Muscle layer of duodenum (tissue), 2 donors: ENCODE data around the gene RPS18.

Experiments
- H3K27ac ChIP-seq: one replicate; pipeline ENCODE4 v1.7.0; 2013; ENCODE audit warnings: mild to moderate bottlenecking, low read length
- H3K27me3 ChIP-seq: one replicate; pipeline ENCODE4 v1.7.0; 2013; ENCODE audit warnings: low read depth, mild to moderate bottlenecking, control low read depth, low read length
- H3K36me3 ChIP-seq, 2 donors: one replicate each; pipeline ENCODE4 v1.7.0; 2013; ENCODE audit warnings: low read length in 2 of 2, control low read depth in 1 of 2, mild to moderate bottlenecking in 1 of 2; ENCODE audit not compliant: insufficient read depth in 2 of 2, control insufficient read depth in 1 of 2
- H3K4me1 ChIP-seq, 2 donors: one replicate each; pipeline ENCODE4 v1.7.0; 2013; ENCODE audit warnings: low read length in 2 of 2, mild to moderate bottlenecking in 2 of 2, control low read depth in 1 of 2, moderate library complexity in 1 of 2; ENCODE audit not compliant: insufficient read depth in 2 of 2, control insufficient read depth in 1 of 2
- H3K4me3 ChIP-seq, 2 donors: one replicate each; pipeline ENCODE4 v1.7.0; 2013; ENCODE audit warnings: low read length in 2 of 2, low read depth in 1 of 2, mild to moderate bottlenecking in 1 of 2
- H3K9me3 ChIP-seq, 2 donors: one replicate each; pipeline ENCODE4 v1.7.0; 2013; ENCODE audit warnings: low read length in 2 of 2, control low read depth in 1 of 2, mild to moderate bottlenecking in 1 of 2; ENCODE audit not compliant: control insufficient read depth in 1 of 2
- donor health status: healthy.

Gene RPS18

DNA sequence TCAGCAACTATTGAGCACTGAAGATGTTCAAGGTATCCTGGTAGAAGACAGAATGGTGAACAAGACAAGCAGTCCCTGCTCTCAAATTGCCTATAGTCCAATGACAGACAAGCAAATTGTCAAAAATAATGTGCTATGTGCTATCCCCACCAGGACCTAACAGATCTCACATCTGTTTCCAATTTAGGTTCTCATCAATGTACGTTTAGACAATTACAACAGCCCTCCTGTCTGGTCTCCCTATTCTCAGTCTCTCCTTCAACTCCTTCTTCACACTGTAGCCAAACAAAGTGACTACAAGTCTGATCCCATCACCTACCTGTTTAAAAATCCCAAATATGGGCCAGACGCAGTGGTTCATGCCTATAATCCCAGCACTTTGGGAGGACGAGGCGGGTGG is 34.5 kb downstream of the RPS18 start:
- Histone ChIP-seq H3K4me3 (no peak overlapping the region), H3K4me1 (peaks cover 0 to 8% of the 10 kb centered on the region in 2 donors), H3K27me3 (no peaks in the 10 kb centered on the region), H3K9me3 (no peaks in the 10 kb centered on the region), H3K36me3 (peaks cover 12 to 29% of the 10 kb centered on the region in 2 donors), H3K27ac (no peak overlapping the region)

DNA sequence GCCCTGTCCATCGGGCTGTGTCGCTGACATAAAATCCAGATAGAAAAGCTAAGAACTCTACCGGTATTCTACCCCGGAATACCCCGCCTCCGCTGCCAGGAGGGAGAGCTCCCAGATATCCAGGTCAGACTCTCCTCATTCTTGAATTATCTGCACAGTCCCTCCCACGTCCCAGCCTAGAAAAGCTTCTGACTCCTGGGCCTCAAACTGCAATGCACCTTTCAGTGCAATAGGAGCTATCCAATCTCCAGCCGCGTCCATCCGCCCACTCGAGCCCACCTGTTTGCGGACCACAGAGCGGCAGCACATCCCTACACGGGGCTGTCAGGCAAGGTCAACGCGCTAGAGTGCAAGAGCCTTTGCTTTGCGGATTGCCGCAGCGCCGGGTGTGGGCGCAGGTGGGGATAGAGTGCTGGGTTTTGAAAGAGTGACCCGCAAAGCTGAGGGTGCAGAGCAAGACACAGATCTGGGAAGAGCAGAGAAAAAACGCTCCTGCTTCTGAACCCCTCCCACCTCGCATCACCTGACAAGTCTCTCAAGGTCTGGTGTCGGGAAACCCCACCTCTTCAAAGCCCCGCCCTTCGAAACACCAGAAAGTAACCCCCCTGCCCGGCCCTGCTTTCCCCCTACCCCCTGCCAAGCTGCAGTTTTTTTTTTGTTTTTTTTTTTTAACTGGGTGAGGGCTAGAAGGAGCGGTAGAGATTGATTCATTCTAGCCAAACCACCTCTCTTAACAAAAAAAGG is 40.7 kb downstream of the RPS18 start:
- Histone ChIP-seq H3K27me3 (no peaks in the 10 kb centered on the region), H3K4me1 (peaks cover 5 to 37% of the 10 kb centered on the region in 2 donors), H3K27ac (peak overlapping the region; percentile 96), H3K36me3 (no peaks in the 10 kb centered on the region), H3K4me3 (peak overlapping the region; percentile 92 to 95), H3K9me3 (no peaks in the 10 kb centered on the region)

DNA sequence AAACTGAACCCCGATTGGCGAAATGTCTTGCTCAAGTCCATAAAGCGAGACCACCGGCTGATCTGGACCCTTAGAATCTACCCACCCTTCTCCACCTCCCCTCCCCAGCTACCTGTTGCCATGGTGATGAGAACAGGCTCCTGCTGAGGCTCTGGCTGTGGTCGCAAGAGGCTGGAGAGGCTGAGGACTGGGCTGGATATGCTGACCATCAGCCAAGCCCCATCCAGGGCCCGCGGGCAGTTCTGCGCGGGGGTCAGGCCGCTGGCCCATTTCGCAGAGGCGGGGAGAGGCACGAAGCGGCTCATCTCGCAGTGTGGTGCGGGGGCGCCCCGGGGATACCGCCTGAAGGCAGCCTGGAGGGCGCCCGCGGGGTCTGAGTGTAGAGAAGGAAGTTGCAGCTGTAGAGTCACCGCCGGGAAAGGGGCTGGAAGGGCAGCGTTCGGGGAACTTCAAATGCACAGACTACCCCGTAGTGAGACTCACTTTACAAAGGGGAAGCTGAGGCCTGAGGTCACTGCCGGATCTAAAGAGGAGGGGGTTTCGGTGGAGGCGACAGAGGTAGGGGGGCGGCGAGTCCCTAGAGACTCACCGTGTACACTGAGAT is 41.3 kb downstream of the RPS18 start:
- H3K36me3 ChIP-seq, result no peaks in the 10 kb centered on the region
- H3K4me3 ChIP-seq, result peak overlapping the region; percentile 92 to 95
- peak overlapping the region; percentile 96 for H3K27ac ChIP-seq
- H3K4me1 ChIP-seq, result peaks cover 5 to 39% of the 10 kb centered on the region in 2 donors
- H3K9me3 ChIP-seq, result no peaks in the 10 kb centered on the region
- no peaks in the 10 kb centered on the region for H3K27me3 ChIP-seq

DNA sequence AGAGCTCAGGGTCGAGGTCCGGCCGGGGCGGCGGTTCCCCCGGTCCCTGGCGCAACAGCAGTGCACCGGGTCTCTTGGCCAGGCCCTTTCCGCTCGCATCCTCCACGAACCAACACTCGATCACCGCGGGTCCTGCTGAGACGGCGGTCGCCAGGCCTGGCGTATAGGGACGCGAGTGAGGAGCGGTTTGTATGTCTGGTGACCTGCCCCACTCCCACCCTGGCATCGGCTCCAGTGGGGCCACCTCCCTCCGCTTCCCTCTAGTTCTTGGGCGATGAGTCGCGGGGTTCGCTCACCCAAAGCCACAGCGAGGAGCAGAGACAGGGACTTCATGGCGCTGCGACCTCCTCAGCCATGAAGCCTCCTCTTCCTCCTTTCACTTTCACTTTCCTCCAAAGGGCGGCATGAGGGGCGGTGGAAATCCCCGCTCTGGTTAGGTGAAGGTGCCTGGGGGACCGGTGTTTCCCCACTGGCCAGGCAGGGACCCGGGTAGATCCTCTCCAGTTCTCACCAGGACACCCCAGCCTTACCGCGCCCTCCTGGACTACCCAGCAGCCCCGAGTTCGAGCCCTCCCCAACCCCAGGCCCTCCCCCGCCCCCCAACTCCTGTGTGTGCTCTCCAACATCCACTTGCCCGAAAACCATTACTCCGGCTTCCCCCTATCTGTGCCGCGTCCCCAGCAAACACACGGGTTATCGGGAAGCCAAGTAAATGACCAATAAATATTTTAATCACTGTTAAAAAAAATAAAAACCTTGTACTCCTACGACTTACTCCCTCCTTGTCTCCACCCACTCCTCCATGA is 42.0 kb downstream of the RPS18 start, which contains the start of gene TAPBP:
Gene TAPBP (minus strand): TSS at position 370 of the 806 bp plus-strand sequence. CDS start 37 bp downstream, at position 333.
- H3K4me1 ChIP-seq, result peaks cover 11 to 46% of the 10 kb centered on the region in 2 donors
- peaks cover 0 to 6% of the 10 kb centered on the region in 2 donors for H3K36me3 ChIP-seq
- peak within 1 kb of the TSS; percentile 92 to 95 for H3K4me3 ChIP-seq
- peak within 1 kb of the TSS; percentile 96 for H3K27ac ChIP-seq
- H3K9me3 ChIP-seq, result no peaks in the 10 kb centered on the region
- no peaks in the 10 kb centered on the region for H3K27me3 ChIP-seq

GRCh38 chr6:33314515-33314942 is 42.7 kb downstream of the RPS18 start:
- Histone ChIP-seq H3K9me3 (no peaks in the 10 kb centered on the region), H3K4me1 (peaks cover 12 to 47% of the 10 kb centered on the region in 2 donors), H3K36me3 (peaks cover 5 to 13% of the 10 kb centered on the region in 2 donors), H3K27ac (peak overlapping the region; percentile 96), H3K4me3 (peak overlapping the region; percentile 92 to 95), H3K27me3 (no peaks in the 10 kb centered on the region)

DNA sequence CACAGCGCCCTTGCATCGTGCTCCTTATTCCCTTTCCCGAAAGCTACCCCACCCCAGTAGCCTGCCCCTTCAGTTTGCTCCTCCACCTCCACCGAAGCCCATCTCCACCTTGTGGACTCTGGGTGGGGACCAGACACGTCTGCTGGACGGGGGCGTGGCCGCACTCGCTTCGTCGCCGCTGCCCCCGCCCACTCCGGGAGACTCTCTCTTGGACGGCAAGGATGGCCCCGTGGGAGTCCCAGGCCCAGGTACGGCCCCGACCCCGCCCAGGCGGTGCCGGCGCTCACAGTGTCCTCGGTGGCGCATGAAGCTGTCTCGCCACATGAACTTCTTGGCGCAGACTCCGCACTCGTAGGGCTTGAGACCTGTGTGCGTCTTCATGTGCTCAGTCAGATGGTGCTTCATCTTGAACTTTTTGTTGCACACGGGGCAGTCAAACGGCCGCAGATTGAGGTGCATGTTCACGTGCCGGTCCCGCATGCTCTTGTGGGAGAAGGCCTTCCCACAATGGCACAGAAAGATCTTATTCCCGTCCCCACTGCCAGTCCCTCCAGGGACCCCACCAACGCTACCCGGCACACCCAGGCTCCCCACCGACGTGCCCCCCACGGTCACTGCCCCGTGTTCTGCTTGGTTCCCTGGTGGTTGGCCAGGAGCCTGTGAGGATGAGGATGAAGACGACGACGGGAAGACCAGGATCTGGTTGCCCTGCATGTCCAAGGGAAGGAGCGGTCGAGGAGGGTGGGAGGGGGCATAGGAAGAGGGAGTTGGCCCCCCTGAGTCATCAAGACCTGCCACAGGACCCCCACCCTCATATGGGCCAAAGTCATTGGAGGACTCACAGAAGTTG is 43.3 kb downstream of the RPS18 start:
- Histone ChIP-seq H3K27me3 (no peaks in the 10 kb centered on the region), H3K4me1 (peaks cover 12 to 50% of the 10 kb centered on the region in 2 donors), H3K9me3 (no peaks in the 10 kb centered on the region), H3K27ac (peak overlapping the region; percentile 96), H3K4me3 (peak overlapping the region; percentile 92 to 95), H3K36me3 (peaks cover 11 to 19% of the 10 kb centered on the region in 2 donors)

- Histone ChIP-seq H3K4me3 (no peak overlapping the region), H3K27ac (no peak overlapping the region)
Observed at GRCh38 chr6:33315793-33316602, 44.1 kb downstream of the RPS18 start.

DNA sequence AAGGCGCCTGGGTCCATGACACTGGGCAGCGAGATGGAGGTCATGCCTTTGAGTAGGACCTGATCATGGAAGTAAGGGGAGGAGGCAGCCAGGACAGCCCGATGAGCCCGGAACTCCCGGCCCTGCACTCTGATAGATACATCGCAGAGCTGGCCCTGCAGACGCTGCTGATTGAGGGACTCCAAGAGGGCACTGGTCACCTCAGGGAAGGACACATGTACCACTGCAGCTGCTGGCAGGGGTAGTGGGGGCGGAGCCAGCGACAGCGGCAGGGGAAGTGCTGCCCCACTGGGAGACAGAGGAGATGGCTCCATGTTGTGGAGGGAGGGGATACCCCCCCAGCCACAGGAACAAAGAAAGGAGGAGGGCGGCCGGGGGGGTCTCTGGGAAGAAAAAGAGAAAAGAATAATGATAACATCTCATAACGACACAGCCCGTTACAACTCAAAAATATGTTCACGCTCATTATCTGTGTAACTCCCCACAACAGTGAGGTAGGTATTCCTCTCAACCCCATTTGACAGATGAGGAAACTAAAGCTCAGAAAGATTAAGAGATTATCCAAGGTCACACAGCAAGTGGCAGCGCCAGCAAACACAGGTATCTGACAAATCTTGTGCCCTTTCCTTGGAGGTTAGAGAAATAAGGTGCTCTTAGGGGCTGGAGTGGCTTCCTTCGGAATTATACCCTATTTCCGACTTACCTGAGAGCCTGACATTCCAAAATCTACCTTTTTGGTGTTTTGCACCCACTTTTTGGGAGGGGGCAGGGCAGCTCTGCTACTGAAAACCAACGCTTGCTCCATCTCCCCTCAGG is 44.9 kb downstream of the RPS18 start:
- Histone ChIP-seq H3K9me3 (no peaks in the 10 kb centered on the region), H3K4me1 (peaks cover 23 to 64% of the 10 kb centered on the region in 2 donors)

More at GRCh38 chr6:33315793-33316602, 44.1 kb downstream of the RPS18 start:
- Histone ChIP-seq H3K27me3 (no peaks in the 10 kb centered on the region), H3K36me3 (peaks cover 18 to 27% of the 10 kb centered on the region in 2 donors), H3K4me1 (peaks cover 20 to 59% of the 10 kb centered on the region in 2 donors), H3K9me3 (no peaks in the 10 kb centered on the region)

DNA sequence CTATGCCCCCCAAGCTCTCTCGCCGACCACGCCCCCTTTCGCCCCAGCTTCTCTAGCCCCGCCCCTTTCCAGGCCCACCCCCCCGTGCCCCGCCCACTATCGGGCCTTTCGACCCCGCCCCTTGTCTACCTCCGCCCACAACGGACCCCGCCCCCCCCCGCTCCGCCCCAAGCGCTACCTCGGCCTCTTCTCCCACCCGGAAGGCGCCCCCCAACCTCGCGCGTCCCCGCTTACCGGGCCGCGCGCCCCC is 45.5 kb downstream of the RPS18 start:
- Histone ChIP-seq H3K9me3 (no peaks in the 10 kb centered on the region), H3K27me3 (no peaks in the 10 kb centered on the region), H3K4me1 (peaks cover 23 to 64% of the 10 kb centered on the region in 2 donors), H3K27ac (no peak overlapping the region), H3K4me3 (peak overlapping the region; percentile 47 to 61), H3K36me3 (peaks cover 18 to 30% of the 10 kb centered on the region in 2 donors)

More for the DNA sequence above, 44.9 kb downstream of the RPS18 start:
- Histone ChIP-seq H3K36me3 (peaks cover 18 to 30% of the 10 kb centered on the region in 2 donors), H3K27me3 (no peaks in the 10 kb centered on the region), H3K27ac (no peak overlapping the region), H3K4me3 (peak overlapping the region; percentile 47 to 61)
